ENCODE measurements around the gene ACBD6. TPM values are rescaled to one million over a fixed set of nuclear protein-coding genes. Genes with fewer than 3 reads are reported as not detected.

ACBD6 gene
- total RNA-seq, 1 donor from 2014 or later = 49.8 TPM

GRCh38 chr1:180261524-180262155 lies 240.7 kb downstream of the ACBD6 start:
- no peak overlapping the region for H3K4me3 Mint-ChIP-seq
- H3K27ac Mint-ChIP-seq = no peak overlapping the region
- H3K36me3 Mint-ChIP-seq (ENCODE audit: low read depth) = no peaks in the 10 kb centered on the region
- H3K4me1 Mint-ChIP-seq = no peaks in the 10 kb centered on the region
- no peak for DNase-seq
- no peaks in the 10 kb centered on the region for H3K9me3 Mint-ChIP-seq
- peaks cover 2% of the 10 kb centered on the region for H3K27me3 Mint-ChIP-seq
- intact Hi-C loops (cut with micrococcal nuclease) = loop anchor here (5.0 kb wide), 1 partner anchor 211 kb away; no protein-coding TSS in a partner anchor

- H3K36me3 Mint-ChIP-seq (ENCODE audit: low read depth) = no peaks in the 10 kb centered on the region
- H3K9me3 Mint-ChIP-seq = no peaks in the 10 kb centered on the region
- no peak overlapping the region for H3K27ac Mint-ChIP-seq
- intact Hi-C loops (cut with micrococcal nuclease) = loop anchor here (5.0 kb wide), 1 partner anchor 211 kb away; no protein-coding TSS in a partner anchor
- DNase-seq = no peak
- H3K4me3 Mint-ChIP-seq = no peak overlapping the region
- peaks cover 2% of the 10 kb centered on the region for H3K27me3 Mint-ChIP-seq
- H3K4me1 Mint-ChIP-seq = no peaks in the 10 kb centered on the region
Measured at GRCh38 chr1:180261030-180261429, 241.3 kb downstream of the ACBD6 start.

- Mint-ChIP-seq H3K9me3 (no peaks in the 10 kb centered on the region), H3K36me3 (ENCODE audit: low read depth) (no peaks in the 10 kb centered on the region), H3K4me3 (no peak overlapping the region), H3K27me3 (peaks cover 2% of the 10 kb centered on the region), H3K27ac (no peak overlapping the region), H3K4me1 (no peaks in the 10 kb centered on the region)
- intact Hi-C loops (cut with micrococcal nuclease) = loop anchor here (5.0 kb wide), 1 partner anchor 212 kb away; no protein-coding TSS in a partner anchor
- DNase-seq = no peak
Measured at GRCh38 chr1:180260541-180260940, 241.8 kb downstream of the ACBD6 start.

GRCh38 chr1:180259431-180260338 lies 242.7 kb downstream of the ACBD6 start:
- Mint-ChIP-seq H3K9me3 (no peaks in the 10 kb centered on the region), H3K36me3 (ENCODE audit: low read depth) (no peaks in the 10 kb centered on the region), H3K4me1 (no peaks in the 10 kb centered on the region), H3K27me3 (no peaks in the 10 kb centered on the region), H3K4me3 (no peak overlapping the region), H3K27ac (no peak overlapping the region)
- intact Hi-C loops (cut with micrococcal nuclease) = loop anchor here (5.0 kb wide), 1 partner anchor 213 kb away; no protein-coding TSS in a partner anchor
- DNase-seq = no peak

GRCh38 chr1:180258935-180259334 lies 243.4 kb downstream of the ACBD6 start:
- Mint-ChIP-seq H3K4me1 (no peaks in the 10 kb centered on the region), H3K27me3 (no peaks in the 10 kb centered on the region), H3K4me3 (no peak overlapping the region), H3K36me3 (ENCODE audit: low read depth) (no peaks in the 10 kb centered on the region), H3K27ac (no peak overlapping the region), H3K9me3 (no peaks in the 10 kb centered on the region)
- DNase-seq = no peak
- intact Hi-C loops (cut with micrococcal nuclease) = no loop called here

GRCh38 chr1:180258290-180258689 lies 244.1 kb downstream of the ACBD6 start:
- intact Hi-C loops (cut with micrococcal nuclease) = no loop called here
- H3K27ac Mint-ChIP-seq = no peak overlapping the region
- no peaks in the 10 kb centered on the region for H3K36me3 Mint-ChIP-seq (ENCODE audit: low read depth)
- no peak for DNase-seq
- no peak overlapping the region for H3K4me3 Mint-ChIP-seq
- H3K4me1 Mint-ChIP-seq = no peaks in the 10 kb centered on the region
- no peaks in the 10 kb centered on the region for H3K9me3 Mint-ChIP-seq
- no peaks in the 10 kb centered on the region for H3K27me3 Mint-ChIP-seq

GRCh38 chr1:180257486-180257885 lies 244.9 kb downstream of the ACBD6 start:
- intact Hi-C loops (cut with micrococcal nuclease) = no loop called here
- no peak for DNase-seq
- H3K9me3 Mint-ChIP-seq = no peaks in the 10 kb centered on the region
- no peak overlapping the region for H3K27ac Mint-ChIP-seq
- no peaks in the 10 kb centered on the region for H3K27me3 Mint-ChIP-seq
- H3K4me1 Mint-ChIP-seq = peaks cover 3% of the 10 kb centered on the region
- no peaks in the 10 kb centered on the region for H3K36me3 Mint-ChIP-seq (ENCODE audit: low read depth)
- no peak overlapping the region for H3K4me3 Mint-ChIP-seq

- Mint-ChIP-seq H3K27ac (no peak overlapping the region), H3K27me3 (no peaks in the 10 kb centered on the region)
Measured at GRCh38 chr1:180257028-180257386, 245.4 kb downstream of the ACBD6 start.

GRCh38 chr1:180256341-180257027 lies 245.9 kb downstream of the ACBD6 start:
- Mint-ChIP-seq H3K4me1 (peaks cover 4% of the 10 kb centered on the region), H3K9me3 (no peaks in the 10 kb centered on the region), H3K27me3 (no peaks in the 10 kb centered on the region), H3K4me3 (no peak overlapping the region), H3K27ac (no peak overlapping the region), H3K36me3 (ENCODE audit: low read depth) (no peaks in the 10 kb centered on the region)
- DNase-seq = no peak
- intact Hi-C loops (cut with micrococcal nuclease) = no loop called here

More at GRCh38 chr1:180257028-180257386, 245.4 kb downstream of the ACBD6 start:
- H3K4me1 Mint-ChIP-seq = peaks cover 4% of the 10 kb centered on the region
- no peaks in the 10 kb centered on the region for H3K9me3 Mint-ChIP-seq
- DNase-seq = no peak
- no peak overlapping the region for H3K4me3 Mint-ChIP-seq
- intact Hi-C loops (cut with micrococcal nuclease) = no loop called here
- no peaks in the 10 kb centered on the region for H3K36me3 Mint-ChIP-seq (ENCODE audit: low read depth)

- peaks cover 4% of the 10 kb centered on the region for H3K4me1 Mint-ChIP-seq
- intact Hi-C loops (cut with micrococcal nuclease) = no loop called here
- H3K27me3 Mint-ChIP-seq = no peaks in the 10 kb centered on the region
- no peaks in the 10 kb centered on the region for H3K36me3 Mint-ChIP-seq (ENCODE audit: low read depth)
- H3K27ac Mint-ChIP-seq = no peak overlapping the region
- H3K4me3 Mint-ChIP-seq = no peak overlapping the region
- H3K9me3 Mint-ChIP-seq = no peaks in the 10 kb centered on the region
- DNase-seq = no peak
Measured at GRCh38 chr1:180255536-180256340, 246.6 kb downstream of the ACBD6 start.

GRCh38 chr1:180254854-180255253 lies 247.5 kb downstream of the ACBD6 start:
- Mint-ChIP-seq H3K4me1 (peaks cover 7% of the 10 kb centered on the region), H3K4me3 (no peak overlapping the region), H3K9me3 (no peaks in the 10 kb centered on the region), H3K27me3 (no peaks in the 10 kb centered on the region), H3K27ac (no peak overlapping the region), H3K36me3 (ENCODE audit: low read depth) (no peaks in the 10 kb centered on the region)
- DNase-seq = no peak
- intact Hi-C loops (cut with micrococcal nuclease) = no loop called here

GRCh38 chr1:180254496-180254819 lies 247.9 kb downstream of the ACBD6 start:
- Mint-ChIP-seq H3K27me3 (no peaks in the 10 kb centered on the region), H3K36me3 (ENCODE audit: low read depth) (no peaks in the 10 kb centered on the region), H3K9me3 (no peaks in the 10 kb centered on the region), H3K4me1 (peaks cover 7% of the 10 kb centered on the region), H3K4me3 (no peak overlapping the region), H3K27ac (no peak overlapping the region)
- intact Hi-C loops (cut with micrococcal nuclease) = no loop called here
- no peak for DNase-seq
